SU-DHL-6 (cell line): ENCODE results near the gene TTC36.

Experiments used
- H2AFZ ChIP-seq: fragments of 200-600 bp; sonication (generic); 2 replicates; pipeline ENCODE4 v1.6.1; 2014; ENCODE audit warnings: low read depth, mild to moderate bottlenecking, moderate library complexity, mixed read lengths, antibody characterized with exemption, low read length; ENCODE audit not compliant: severe bottlenecking
- H3F3A ChIP-seq: fragments of 200-600 bp; shearing (Covaris generic); 2 replicates; pipeline ENCODE4 v1.6.0; 2016; ENCODE audit warnings: antibody characterized with exemption, mild to moderate bottlenecking; ENCODE audit not compliant: insufficient read depth
- H3K27ac ChIP-seq: fragments of 200-600 bp; sonication (generic); 2 replicates; pipeline ENCODE4 v1.5.1; 2016; ENCODE audit warnings: low read depth, mild to moderate bottlenecking, low read length, moderate library complexity, mixed read lengths
- H3K27me3 ChIP-seq: fragments of 200-600 bp; sonication (generic), shearing (Covaris generic); 2 replicates; pipeline ENCODE4 v1.6.0; 2014; ENCODE audit warnings: mild to moderate bottlenecking, low read length
- H3K36me3 ChIP-seq: fragments of 200-600 bp; sonication (generic); 2 replicates; pipeline ENCODE4 v1.6.1; 2014; ENCODE audit warnings: mild to moderate bottlenecking, low read length, mixed read lengths
- H3K4me2 ChIP-seq: fragments of 300-600, 200-600 bp; shearing (Covaris generic), sonication (generic); 2 replicates; pipeline ENCODE4 v1.6.0; 2014; ENCODE audit warnings: low read length, low read depth, mild to moderate bottlenecking; ENCODE audit not compliant: poor library complexity, severe bottlenecking
- H3K4me3 ChIP-seq: fragments of 200-600 bp; sonication (generic); 2 replicates; pipeline ENCODE4 v1.5.1; 2014; ENCODE audit warnings: antibody characterized with exemption, low read length, mild to moderate bottlenecking, mixed read lengths; ENCODE audit not compliant: insufficient read depth, poor library complexity, severe bottlenecking
- H3K79me2 ChIP-seq: fragments of 200-600 bp; sonication (generic); 2 replicates; pipeline ENCODE4 v1.6.1; 2014; ENCODE audit warnings: mild to moderate bottlenecking, low read length, moderate library complexity; ENCODE audit not compliant: insufficient read depth
- H3K9ac ChIP-seq: fragments of 200-600 bp; sonication (generic); 2 replicates; pipeline ENCODE4 v1.7.0; 2014; ENCODE audit warnings: mild to moderate bottlenecking, low read length
- H3K9me2 ChIP-seq: fragments of 200-600 bp; sonication (generic); replicated peaks from 2 replicates; pipeline ENCODE4 v1.6.1; 2014; ENCODE audit warnings: low read length; ENCODE audit not compliant: insufficient read depth
- H3K9me3 ChIP-seq: fragments of 200-600 bp; sonication (generic); 2 replicates; pipeline ENCODE4 v1.6.1; 2014; ENCODE audit warnings: low read length, mixed read lengths; ENCODE audit not compliant: insufficient read depth
- H4K20me1 ChIP-seq: fragments of 200-600 bp; sonication (generic); 2 replicates; pipeline ENCODE4 v1.6.1; 2014; ENCODE audit warnings: low read depth, mild to moderate bottlenecking, antibody characterized with exemption, low read length, moderate library complexity, mixed read lengths
- CTCF ChIP-seq: fragments of 200-600 bp; sonication (generic); IDR thresholded peaks from one replicate; pipeline ENCODE4 v1.5.1; 2017; ENCODE audit warnings: antibody characterized with exemption, mild to moderate bottlenecking, low read length, moderate library complexity; ENCODE audit not compliant: insufficient read depth, poor library complexity, severe bottlenecking
- EZH2phosphoT487 ChIP-seq: fragments of 200-600 bp; sonication (generic), shearing (Covaris generic); conservative IDR thresholded peaks from 2 replicates; pipeline ENCODE4 v1.6.1; 2018; ENCODE audit warnings: mild to moderate bottlenecking, antibody characterized with exemption, low read length, moderate library complexity, mixed read lengths

TTC36 gene

DNA sequence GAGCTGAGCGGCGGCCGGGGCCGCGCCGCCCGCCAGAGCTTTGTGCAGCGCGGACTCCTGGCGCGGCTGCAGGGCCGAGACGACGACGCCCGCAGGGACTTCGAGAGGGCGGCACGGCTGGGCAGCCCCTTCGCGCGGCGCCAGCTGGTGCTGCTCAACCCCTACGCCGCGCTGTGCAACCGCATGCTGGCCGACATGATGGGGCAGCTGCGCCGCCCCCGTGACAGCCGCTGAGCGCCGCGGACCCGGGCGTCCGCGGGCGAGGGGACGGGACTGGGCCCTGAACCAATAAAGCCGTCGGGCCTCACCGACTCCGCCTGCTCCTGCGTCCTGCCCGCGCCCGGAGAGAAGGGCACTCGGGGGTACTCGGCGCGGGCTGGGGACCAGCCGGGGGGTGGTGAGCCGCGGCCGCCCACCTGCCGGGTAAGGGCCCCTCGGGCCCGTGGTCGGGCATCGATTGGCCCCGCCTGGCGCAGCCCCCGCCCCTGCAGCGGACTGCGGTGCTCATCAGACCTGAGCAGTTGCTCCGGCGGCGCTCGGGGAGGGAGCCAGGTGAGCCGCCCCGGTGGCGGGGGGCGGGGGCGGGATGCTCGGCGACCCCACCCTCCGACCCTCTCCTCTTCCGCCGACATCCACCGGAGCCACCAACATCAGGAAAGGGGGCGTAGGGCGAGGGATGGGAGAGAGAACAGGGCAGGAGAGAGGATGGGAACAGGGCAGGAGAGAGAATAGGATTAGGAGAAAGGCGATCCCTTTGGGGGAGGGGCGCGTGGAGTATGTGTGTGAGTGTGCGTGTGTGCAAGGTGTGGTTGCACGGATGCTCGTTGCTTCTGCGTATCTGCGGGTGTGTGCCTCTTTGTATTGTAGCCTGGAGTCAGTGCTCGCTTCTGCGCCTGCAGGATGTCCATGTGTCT, 3.7 kb downstream of the TTC36 start, which contains the start of gene TMEM25:
Gene TMEM25 (plus strand): TSS at position 510 of the 914 bp plus-strand sequence. CDS start 610 bp downstream, outside the sequence.
- Histone ChIP-seq H3K9me3 (no peaks in the 10 kb centered on the region), H3K9ac (peak within 1 kb of the TSS; percentile 62), H3K4me3 (peak within 1 kb of the TSS; percentile 86), H3K27me3 (no peaks in the 10 kb centered on the region), H3F3A (peaks cover 9% of the 10 kb centered on the region; the same call in 1 of the 2 replicates), H3K27ac (no peak within 1 kb of the TSS), H2AFZ (peak within 1 kb of the TSS; percentile 84), H4K20me1 (no peaks in the 10 kb centered on the region), H3K36me3 (no peaks in the 10 kb centered on the region), H3K4me2 (peak within 1 kb of the TSS; percentile 62), H3K79me2 (no peaks in the 10 kb centered on the region), H3K9me2 (no peaks in the 10 kb centered on the region)
- TF ChIP-seq EZH2phosphoT487 (no peak), CTCF (no peak)

DNA sequence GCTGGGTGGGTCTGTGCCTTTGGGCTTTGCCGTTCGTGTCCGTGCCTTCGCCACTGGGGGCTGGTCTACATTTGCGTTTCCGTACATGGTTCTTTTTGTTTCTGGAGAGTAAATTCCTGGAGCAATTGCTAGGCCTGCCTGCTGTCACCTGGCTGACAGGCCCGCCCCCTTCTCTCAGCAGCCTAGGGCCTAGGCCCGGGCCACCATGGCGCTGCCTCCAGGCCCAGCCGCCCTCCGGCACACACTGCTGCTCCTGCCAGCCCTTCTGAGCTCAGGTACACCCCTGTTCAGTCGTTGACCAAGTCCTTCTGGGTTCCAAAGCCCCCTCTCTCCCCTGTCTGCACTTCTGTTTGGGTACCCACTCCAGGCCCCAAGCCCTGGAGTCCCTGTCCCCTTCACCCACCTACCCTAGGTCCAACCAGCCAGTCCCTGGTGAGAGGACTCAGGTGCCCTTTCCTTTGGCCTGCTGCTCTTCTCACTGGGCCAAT, 4.4 kb downstream of the TTC36 start:
- peak overlapping the region; percentile 84 for H2AFZ ChIP-seq
- TF ChIP-seq CTCF (no peak), EZH2phosphoT487 (no peak)
- H4K20me1 ChIP-seq, result no peaks in the 10 kb centered on the region
- no peak overlapping the region for H3K27ac ChIP-seq
- no peaks in the 10 kb centered on the region for H3K36me3 ChIP-seq
- H3F3A ChIP-seq, result 0 out of 2 replicates have a peak, but pooled peaks cover 3% of the 10 kb centered on the region
- H3K4me3 ChIP-seq, result peak overlapping the region; percentile 86
- peak overlapping the region; percentile 62 for H3K9ac ChIP-seq
- H3K9me2 ChIP-seq, result no peaks in the 10 kb centered on the region
- no peaks in the 10 kb centered on the region for H3K79me2 ChIP-seq
- no peaks in the 10 kb centered on the region for H3K27me3 ChIP-seq
- H3K9me3 ChIP-seq, result no peaks in the 10 kb centered on the region
- H3K4me2 ChIP-seq, result peak overlapping the region; percentile 62

DNA sequence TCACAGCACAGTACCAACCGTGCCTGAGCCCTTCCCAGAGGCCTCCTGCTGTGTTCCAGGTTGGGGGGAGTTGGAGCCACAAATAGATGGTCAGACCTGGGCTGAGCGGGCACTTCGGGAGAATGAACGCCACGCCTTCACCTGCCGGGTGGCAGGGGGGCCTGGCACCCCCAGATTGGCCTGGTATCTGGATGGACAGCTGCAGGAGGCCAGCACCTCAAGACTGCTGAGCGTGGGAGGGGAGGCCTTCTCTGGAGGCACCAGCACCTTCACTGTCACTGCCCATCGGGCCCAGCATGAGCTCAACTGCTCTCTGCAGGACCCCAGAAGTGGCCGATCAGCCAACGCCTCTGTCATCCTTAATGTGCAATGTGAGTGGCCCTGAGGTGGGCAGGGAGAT, 4.8 kb downstream of the TTC36 start:
- Histone ChIP-seq H3K4me3 (no peak overlapping the region), H4K20me1 (no peaks in the 10 kb centered on the region), H3K27ac (no peak overlapping the region), H3K4me2 (peak overlapping the region; percentile 62), H3F3A (0 out of 2 replicates have a peak, but pooled peaks cover 3% of the 10 kb centered on the region), H3K27me3 (no peaks in the 10 kb centered on the region), H3K9me3 (no peaks in the 10 kb centered on the region), H3K79me2 (no peaks in the 10 kb centered on the region), H3K9me2 (no peaks in the 10 kb centered on the region), H3K9ac (peak overlapping the region; percentile 62; the same call in 1 of the 2 replicates), H2AFZ (no peak overlapping the region), H3K36me3 (no peaks in the 10 kb centered on the region)
- TF ChIP-seq CTCF (no peak), EZH2phosphoT487 (no peak)
